ENCODE data around the gene UBE2D4. TPM values are rescaled to one million over a fixed set of nuclear protein-coding genes. Genes with fewer than 3 reads are reported as not detected.

Gene UBE2D4
- total and polyA plus RNA-seq, 2 donors (not counting 3 experiments of a cell fraction or from before 2014, with no cell fraction given) = 11.3 to 19.8 TPM

- CTCF ChIA-PET = interaction anchor here (0.8 to 1.4 kb wide), 2 partner anchors 13 to 22 kb away, joined by 3 read pairs; no protein-coding TSS in a partner anchor
- H3K4me2 ChIP-seq (ENCODE audit: insufficient read depth, low read length) = no peak overlapping the region
- H3K4me3 ChIP-seq (replicated peaks in 1 of 3; ENCODE audit: insufficient read depth in 1 of 3, low read depth in 1 of 3, low read length in 3 of 3) = no peak overlapping the region
- H3K9me3 ChIP-seq (replicated peaks; ENCODE audit: control insufficient read depth, insufficient read depth, low read length) = no peaks in the 10 kb centered on the region
- dilution Hi-C loops (cut with MboI; ENCODE audit: extremely low pct_ligation_motif_present, low sequenced_read_pairs) (no loop called here), intact Hi-C loops (cut with micrococcal nuclease) (loop anchor here (1.0 kb wide), 1 partner anchor 39 kb away; no protein-coding TSS in a partner anchor)
- H3K79me2 ChIP-seq (ENCODE audit: control insufficient read depth, insufficient read depth, low read length) = peaks cover 50% of the 10 kb centered on the region
- POLR2A ChIA-PET = no interaction called here
- FAIRE-seq (no peak), DNase-seq (ENCODE audit: low read depth, low spot score) (no peak)
- no peaks in the 10 kb centered on the region for H3K9me1 ChIP-seq (replicated peaks; ENCODE audit: control insufficient read depth, extremely low read depth, insufficient read depth, low read length)
- H3K27ac ChIP-seq (ENCODE audit: insufficient read depth, low read depth, low read length) = no peak overlapping the region
- H2AFZ ChIP-seq (ENCODE audit: low read depth, low read length) = no peak overlapping the region
- no peaks in the 10 kb centered on the region for H4K20me1 ChIP-seq (replicated peaks; ENCODE audit: control insufficient read depth, extremely low read depth, insufficient read depth, low read length)
- H3K9ac ChIP-seq (replicated peaks; ENCODE audit: extremely low read depth, insufficient read depth, low read length) = no peak overlapping the region
- BruUV-seq (replicated peaks) = no TSS peak
- peaks cover 6% of the 10 kb centered on the region for H3K4me1 ChIP-seq (ENCODE audit: control insufficient read depth, extremely low read depth, insufficient read depth, low read length)
- H3K27me3 ChIP-seq (ENCODE audit: control insufficient read depth in 2 of 2, insufficient read depth in 2 of 2, low read length in 2 of 2) = no peaks in the 10 kb centered on the region
- no peaks in the 10 kb centered on the region for H3K36me3 ChIP-seq (ENCODE audit: control insufficient read depth in 2 of 2, extremely low read depth in 1 of 2, insufficient read depth in 2 of 2, low read length in 2 of 2)
- no peak for TF ChIP-seq JUN (IDR thresholded peaks at IDR 0.05; ENCODE audit: borderline replicate concordance, insufficient read depth, insufficient read length, low read depth)
- no peak for TF ChIP-seq MAX (IDR thresholded peaks at IDR 0.05; ENCODE audit: insufficient read depth, insufficient read length)
- no peak for TF ChIP-seq EZH2 (IDR thresholded peaks at IDR 0.05; ENCODE audit: borderline replicate concordance, low read depth, low read length, severe bottlenecking)
- no peak for TF ChIP-seq MYC (IDR thresholded peaks at IDR 0.05; ENCODE audit: low read depth, low read length)
- TF ChIP-seq GATA2 (IDR thresholded peaks at IDR 0.05; ENCODE audit: insufficient read depth, insufficient read length, low read depth, low read length) = no peak
- no peak for TF ChIP-seq POLR2AphosphoS5 (IDR thresholded peaks at IDR 0.05; ENCODE audit: insufficient read depth, low read depth, low read length)
- TF ChIP-seq FOS (IDR thresholded peaks at IDR 0.05; ENCODE audit: borderline replicate concordance, insufficient read depth, low read length) = no peak
- no peak for TF ChIP-seq CTCF (IDR thresholded peaks at IDR 0.05; ENCODE audit: extremely low read depth in 1 of 2, insufficient read depth in 1 of 2, low read depth in 1 of 2, low read length in 2 of 2)
- TF ChIP-seq POLR2A (IDR thresholded peaks at IDR 0.05; ENCODE audit: low read depth, low read length) = no peak
Measured at GRCh38 chr7:43891069-43891955, 34.9 kb upstream of the UBE2D4 start.

Measured in endothelial cell of umbilical vein (primary cell).